A673 (cell line): ENCODE data around the gene ELP4. TPM values are rescaled to one million over a fixed set of nuclear protein-coding genes. Genes with fewer than 3 reads are reported as not detected.

Source experiments
- BruUV-seq: library from RNA; stranded (reverse); fragments of 400-500 nt; replicated peaks from 2 replicates; lab custom pipeline; 2021; lab: Mats Ljungman, UMichigan
- CTCF ChIA-PET: fragments of 300-600 bp; sonication (Branson Sonifier 250); formaldehyde crosslinking; loops from one replicate; lab custom pipeline; 2022; ENCODE audit warnings: antibody characterized with exemption; lab: Charles Lee
- POLR2A ChIA-PET: fragments of 300-600 bp; sonication (Branson Sonifier 250); formaldehyde crosslinking; loops from one replicate; lab custom pipeline; 2022; ENCODE audit warnings: antibody characterized with exemption; ENCODE audit not compliant: low non-redundant PET; lab: Charles Lee
- DNase-seq: peaks from one replicate; pipeline ENCODE4 v3.0.0-alpha.2; 2015; ENCODE audit warnings: low spot score
- H3K27ac ChIP-seq: fragments of 200-600 bp; sonication (generic); 2 replicates; pipeline ENCODE4 v1.5.1; 2016; ENCODE audit warnings: mixed run types, low read depth, mild to moderate bottlenecking, mixed read lengths, antibody characterized with exemption, low read length; ENCODE audit not compliant: poor library complexity, severe bottlenecking
- H3K27me3 ChIP-seq: fragments of 200-600 bp; sonication (generic); replicated peaks from 2 replicates; pipeline ENCODE4 v1.6.1; 2017; ENCODE audit warnings: mixed run types, low read depth, mild to moderate bottlenecking, mixed read lengths, antibody characterized with exemption, low read length; ENCODE audit not compliant: insufficient read depth, poor library complexity
- H3K36me3 ChIP-seq: fragments of 200-600 bp; sonication (generic); 2 replicates; pipeline ENCODE4 v1.6.1; 2016; ENCODE audit warnings: mixed run types, mild to moderate bottlenecking, mixed read lengths, antibody characterized with exemption, low read length; ENCODE audit not compliant: insufficient read depth, poor library complexity, severe bottlenecking
- H3K4me1 ChIP-seq: fragments of 200-600 bp; sonication (generic); 2 replicates; pipeline ENCODE4 v1.6.1; 2017; ENCODE audit warnings: mixed run types, mild to moderate bottlenecking, mixed read lengths, antibody characterized with exemption, low read length; ENCODE audit not compliant: insufficient read depth, poor library complexity, severe bottlenecking
- H3K4me3 ChIP-seq: fragments of 200-600 bp; sonication (generic); 2 replicates; pipeline ENCODE4 v1.5.1; 2016; ENCODE audit warnings: low read depth, mixed run types, mild to moderate bottlenecking, mixed read lengths, low read length; ENCODE audit not compliant: poor library complexity, severe bottlenecking
- H3K9me3 ChIP-seq: fragments of 200-600 bp; sonication (generic); 2 replicates; pipeline ENCODE4 v1.6.1; 2016; ENCODE audit warnings: mixed run types, low read depth, mild to moderate bottlenecking, mixed read lengths, antibody characterized with exemption, low read length; ENCODE audit not compliant: poor library complexity, severe bottlenecking
- EZH2 ChIP-seq: fragments of 200-600 bp; sonication (generic); IDR thresholded peaks from 2 replicates; pipeline ENCODE4 v1.6.1; 2017; ENCODE audit warnings: borderline replicate concordance, low read depth, mild to moderate bottlenecking, mixed read lengths, antibody characterized with exemption, low read length; ENCODE audit not compliant: poor library complexity, severe bottlenecking
- intact Hi-C: fragments of 100-400 bp; cut with micrococcal nuclease; formaldehyde crosslinking; loops from one replicate; pipeline ENCODE4 v1.10.0; 2022; ENCODE audit not compliant: unreplicated experiment
- total RNA-seq: library from RNA; stranded (reverse); gene quantifications from 2 replicates; pipeline ENCODE4 v1.2.3, GENCODE V29; 2021
- TF ChIP-seq, protein P1 (sequence below): fragments of 300-800, 200-600 bp; sonication (generic); conservative IDR thresholded peaks from 2 replicates; pipeline ENCODE4 v1.5.1; 2017; ENCODE audit warnings: low read depth, mild to moderate bottlenecking, antibody characterized with exemption, low read length, moderate library complexity, mixed read lengths

ELP4 gene
- total RNA-seq, 1 experiment from 2014 or later, result 49.4 TPM

- peak; percentile 74 for DNase-seq
- Histone ChIP-seq H3K9me3 (no peaks in the 10 kb centered on the region), H3K4me3 (no peak overlapping the region), H3K36me3 (no peaks in the 10 kb centered on the region), H3K27ac (no peak overlapping the region), H3K27me3 (no peaks in the 10 kb centered on the region), H3K4me1 (peaks cover 11% of the 10 kb centered on the region)
- POLR2A ChIA-PET, result no interaction called here
- intact Hi-C loops, result loop anchor here (1.0 to 10.0 kb wide), 5 partner anchors 171 to 537 kb away; partner anchors contain the start of gene PAX6
- TF ChIP-seq, protein P1, sequence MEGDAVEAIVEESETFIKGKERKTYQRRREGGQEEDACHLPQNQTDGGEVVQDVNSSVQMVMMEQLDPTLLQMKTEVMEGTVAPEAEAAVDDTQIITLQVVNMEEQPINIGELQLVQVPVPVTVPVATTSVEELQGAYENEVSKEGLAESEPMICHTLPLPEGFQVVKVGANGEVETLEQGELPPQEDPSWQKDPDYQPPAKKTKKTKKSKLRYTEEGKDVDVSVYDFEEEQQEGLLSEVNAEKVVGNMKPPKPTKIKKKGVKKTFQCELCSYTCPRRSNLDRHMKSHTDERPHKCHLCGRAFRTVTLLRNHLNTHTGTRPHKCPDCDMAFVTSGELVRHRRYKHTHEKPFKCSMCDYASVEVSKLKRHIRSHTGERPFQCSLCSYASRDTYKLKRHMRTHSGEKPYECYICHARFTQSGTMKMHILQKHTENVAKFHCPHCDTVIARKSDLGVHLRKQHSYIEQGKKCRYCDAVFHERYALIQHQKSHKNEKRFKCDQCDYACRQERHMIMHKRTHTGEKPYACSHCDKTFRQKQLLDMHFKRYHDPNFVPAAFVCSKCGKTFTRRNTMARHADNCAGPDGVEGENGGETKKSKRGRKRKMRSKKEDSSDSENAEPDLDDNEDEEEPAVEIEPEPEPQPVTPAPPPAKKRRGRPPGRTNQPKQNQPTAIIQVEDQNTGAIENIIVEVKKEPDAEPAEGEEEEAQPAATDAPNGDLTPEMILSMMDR, result peak; percentile 99
- TF ChIP-seq EZH2, result no peak
- BruUV-seq, result no TSS peak
- CTCF ChIA-PET, result interaction anchor here (0.7 to 1.5 kb wide), 6 partner anchors 9 to 535 kb away, joined by 3 to 17 read pairs (median 4); no protein-coding TSS in a partner anchor
Observed at GRCh38 chr11:31641477-31642062, 132.0 kb downstream of the ELP4 start.

DNA sequence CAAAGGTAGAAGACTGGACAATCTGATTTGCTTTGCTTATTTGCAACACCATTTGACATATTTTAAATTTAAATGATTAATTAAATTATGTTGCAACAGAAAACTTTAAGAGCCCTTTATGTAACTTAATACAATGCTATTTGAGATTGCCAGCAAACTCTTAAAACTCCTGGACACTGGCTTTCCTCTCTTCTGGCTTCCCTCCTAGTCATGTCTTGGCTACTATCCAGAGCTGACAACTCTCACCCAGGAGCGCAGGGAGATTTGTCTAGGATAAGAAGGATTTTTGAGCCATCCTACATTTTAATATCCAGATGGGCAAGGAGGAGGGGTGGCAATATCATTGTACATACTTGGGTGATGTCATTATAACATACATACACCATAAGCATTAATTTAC, 134.3 kb downstream of the ELP4 start:
- CTCF ChIA-PET, result interaction anchor here (1.0 kb wide), 1 partner anchor 227 kb away, joined by 3 read pairs; no protein-coding TSS in a partner anchor
- peak; percentile 77 for DNase-seq
- no peaks in the 10 kb centered on the region for H3K36me3 ChIP-seq
- POLR2A ChIA-PET, result no interaction called here
- H3K4me3 ChIP-seq, result no peak overlapping the region
- no peak overlapping the region for H3K27ac ChIP-seq
- peaks cover 11% of the 10 kb centered on the region for H3K4me1 ChIP-seq
- no peak for TF ChIP-seq EZH2
- TF ChIP-seq, protein P1, result no peak
- no peaks in the 10 kb centered on the region for H3K9me3 ChIP-seq
- BruUV-seq, result no TSS peak
- H3K27me3 ChIP-seq, result no peaks in the 10 kb centered on the region
- intact Hi-C loops, result loop anchor here (5.0 to 10.0 kb wide), 4 partner anchors 168 to 539 kb away; partner anchors contain the start of gene PAX6

- H3K27me3 ChIP-seq, result no peaks in the 10 kb centered on the region
- BruUV-seq, result no TSS peak
- no peaks in the 10 kb centered on the region for H3K36me3 ChIP-seq
- no peak overlapping the region for H3K4me3 ChIP-seq
- TF ChIP-seq, protein P1, result no peak
- no peak for TF ChIP-seq EZH2
- CTCF ChIA-PET, result interaction anchor here (0.5 to 0.6 kb wide), 2 partner anchors 167 to 312 kb away, joined by 4 to 5 read pairs; no protein-coding TSS in a partner anchor
- peak; percentile 56 for DNase-seq
- POLR2A ChIA-PET, result no interaction called here
- no peaks in the 10 kb centered on the region for H3K9me3 ChIP-seq
- H3K4me1 ChIP-seq, result peaks cover 11% of the 10 kb centered on the region
- H3K27ac ChIP-seq, result no peak overlapping the region
- intact Hi-C loops, result loop anchor here (10.0 kb wide), 1 partner anchor 541 kb away; no protein-coding TSS in a partner anchor
Observed at GRCh38 chr11:31645747-31646146, 136.2 kb downstream of the ELP4 start.
